HepG2 (cell line): Measurements from ENCODE around the gene POLG2. TPM values are rescaled to one million over a fixed set of nuclear protein-coding genes. Genes with fewer than 3 reads are reported as not detected.
A peak's percentile ranks its signal among the peaks of the same experiment; 100 is the strongest.

Source experiments
- ARID2 ChIP-seq: sonication (generic); formaldehyde crosslinking; IDR thresholded peaks from 2 replicates; pipeline ENCODE4 v1.8.1; 2022; ENCODE audit warnings: mild to moderate bottlenecking, missing genetic modification reagents, borderline replicate concordance
- EZH2 ChIP-seq: conservative IDR thresholded peaks from 2 replicates; pipeline ENCODE4 v1.6.1; 2012; ENCODE audit warnings: mild to moderate bottlenecking, low read depth, low read length, moderate library complexity
- FLYWCH1 ChIP-seq: sonication (generic); formaldehyde crosslinking; IDR thresholded peaks from 2 replicates; pipeline ENCODE4 v1.8.1; 2023; ENCODE audit warnings: mild to moderate bottlenecking, missing genetic modification reagents
- HDAC6 ChIP-seq: fragments of 200-600 bp; sonication (generic); IDR thresholded peaks from 2 replicates; pipeline ENCODE4 v1.7.0; 2017; ENCODE audit warnings: mild to moderate bottlenecking, antibody characterized with exemption, low read length, low read depth
- KLF13 ChIP-seq: sonication (generic); formaldehyde crosslinking; IDR thresholded peaks from 2 replicates; pipeline ENCODE4 v1.4.0; 2020; ENCODE audit warnings: mild to moderate bottlenecking, missing genetic modification reagents
- KMT2A ChIP-seq: sonication (generic); formaldehyde crosslinking; IDR thresholded peaks from 2 replicates; pipeline ENCODE4 v1.4.0; 2020; ENCODE audit warnings: missing genetic modification reagents
- MTF1 ChIP-seq: sonication (generic); formaldehyde crosslinking; IDR thresholded peaks from 2 replicates; pipeline ENCODE4 v1.5.0; 2020; ENCODE audit warnings: missing genetic modification reagents
- MYC ChIP-seq: sonication (generic); formaldehyde crosslinking; IDR thresholded peaks from 2 replicates; pipeline ENCODE4 v1.9.0; 2021; ENCODE audit warnings: missing genetic modification reagents, borderline replicate concordance
- STAG1 ChIP-seq: sonication (generic); formaldehyde crosslinking; IDR thresholded peaks from 2 replicates; pipeline ENCODE4 v1.4.0; 2020; ENCODE audit warnings: missing genetic modification reagents
- U2AF2 ChIP-seq: fragments of 200-400 bp; formaldehyde crosslinking; IDR thresholded peaks from 2 replicates; pipeline ENCODE4 v1.6.1; 2017; ENCODE audit warnings: low read depth, mild to moderate bottlenecking, low read length
- ZFP36 ChIP-seq: fragments of 150-350 bp; IDR thresholded peaks from 2 replicates; pipeline ENCODE4 v1.6.1; 2018; ENCODE audit warnings: borderline replicate concordance, low read length, low read depth; ENCODE audit not compliant: partially characterized antibody
- ZKSCAN1 ChIP-seq: fragments of 150-350 bp; IDR thresholded peaks from 2 replicates; pipeline ENCODE4 v1.6.1; 2014; ENCODE audit warnings: low read length
- ZNF251 ChIP-seq: sonication (generic); formaldehyde crosslinking; IDR thresholded peaks from 2 replicates; pipeline ENCODE4 v1.9.0; 2021; ENCODE audit warnings: mild to moderate bottlenecking, missing genetic modification reagents
- ZNF282 ChIP-seq: fragments of 450-650 bp; IDR thresholded peaks from 2 replicates; pipeline ENCODE4 v1.6.1; 2018; ENCODE audit not compliant: partially characterized antibody
- ZNF333 ChIP-seq: sonication (generic); formaldehyde crosslinking; IDR thresholded peaks from 2 replicates; pipeline ENCODE4 v1.4.0; 2020; ENCODE audit warnings: mild to moderate bottlenecking, missing genetic modification reagents, borderline replicate concordance
- ZNF44 ChIP-seq: sonication (generic); formaldehyde crosslinking; IDR thresholded peaks from 2 replicates; pipeline ENCODE4 v1.5.1; 2020; ENCODE audit warnings: mild to moderate bottlenecking, missing genetic modification reagents
- ZNF652 ChIP-seq: IDR thresholded peaks from 2 replicates; pipeline ENCODE4 v1.6.1; 2016; ENCODE audit warnings: low read depth, borderline replicate concordance
- polyA plus RNA-seq, 8 experiments: library from polyadenylated mRNA; depleted of rRNA in 3 of 8; stranded (reverse) in 7 of 8; unstranded in 1 of 8; fragments of >200 nt; fragmentation: Illumina TruSeq in 4 of 8; extraction: Trizol in 4 of 8; gene quantifications; 2 replicates each; pipeline versions ENCODE4 v1.2.1 to v1.2.3, GENCODE V29; 2011 to 2016; ENCODE audit warnings: low read depth in 4 of 8, missing spikeins in 1 of 8, mixed read lengths in 1 of 8; ENCODE audit not compliant: insufficient read depth in 1 of 8
- total RNA-seq, 5 experiments: library from RNA; depleted of rRNA; stranded (reverse); fragments of >200 nt; fragmentation: Illumina TruSeq; extraction: Trizol; gene quantifications; 2 replicates each; pipeline ENCODE4 v1.2.3, GENCODE V29; 2016; ENCODE audit warnings: low read depth in 1 of 5
- TF ChIP-seq, protein P1 (sequence below): sonication (generic); formaldehyde crosslinking; IDR thresholded peaks from 2 replicates; pipeline ENCODE4 v1.5.0; 2020; ENCODE audit warnings: missing genetic modification reagents
- TF ChIP-seq, protein P2 (sequence below): sonication (generic); formaldehyde crosslinking; IDR thresholded peaks from 2 replicates; pipeline ENCODE4 v1.8.1; 2023; ENCODE audit warnings: missing genetic modification reagents, mild to moderate bottlenecking, borderline replicate concordance
- TF ChIP-seq, protein P3 (sequence below): sonication (generic); formaldehyde crosslinking; conservative IDR thresholded peaks from 2 replicates; pipeline ENCODE4 v1.8.0; 2022; ENCODE audit warnings: mild to moderate bottlenecking, moderate library complexity, missing genetic modification reagents
- TF ChIP-seq, protein P4 (sequence below): sonication (generic); formaldehyde crosslinking; IDR thresholded peaks from 2 replicates; pipeline ENCODE4 v1.4.0; 2020; ENCODE audit warnings: low read depth, missing genetic modification reagents
- TF ChIP-seq, protein P5 (sequence below): IDR thresholded peaks from 2 replicates; pipeline ENCODE4 v1.6.1; 2016; ENCODE audit warnings: missing compliant biosample characterization, missing genetic modification reagents, borderline replicate concordance
- TF ChIP-seq, protein P6 (sequence below): sonication (generic); formaldehyde crosslinking; IDR thresholded peaks from 2 replicates; pipeline ENCODE4 v1.8.0; 2022; ENCODE audit warnings: mild to moderate bottlenecking, missing genetic modification reagents

POLG2 gene
- total and polyA plus RNA-seq, 2 of the 13 experiments (the other 11 are each of a cell fraction or from before 2014, with no cell fraction given): 21.1 to 25.5 TPM

DNA sequence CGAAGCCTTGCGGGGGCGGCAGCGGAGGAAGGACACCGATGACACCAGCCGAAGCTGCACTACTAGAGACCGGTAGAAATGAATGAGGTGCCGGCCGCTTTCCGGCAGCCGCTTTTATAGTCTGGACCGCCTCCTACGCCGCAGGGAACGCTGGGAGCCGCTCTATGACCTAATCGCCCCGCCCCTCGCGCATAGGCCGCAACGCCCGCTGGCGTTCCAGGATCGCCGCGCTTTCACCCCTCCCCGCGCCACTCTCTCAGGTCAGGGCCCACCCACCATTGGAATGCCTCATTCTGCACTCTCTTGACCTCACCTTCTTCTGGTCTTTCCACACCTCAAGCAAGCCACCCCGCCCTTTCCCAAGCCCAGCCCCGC is 9.3 kb upstream of the POLG2 start, which contains the start of gene DDX5 (continued):
- TF ChIP-seq, protein P1, sequence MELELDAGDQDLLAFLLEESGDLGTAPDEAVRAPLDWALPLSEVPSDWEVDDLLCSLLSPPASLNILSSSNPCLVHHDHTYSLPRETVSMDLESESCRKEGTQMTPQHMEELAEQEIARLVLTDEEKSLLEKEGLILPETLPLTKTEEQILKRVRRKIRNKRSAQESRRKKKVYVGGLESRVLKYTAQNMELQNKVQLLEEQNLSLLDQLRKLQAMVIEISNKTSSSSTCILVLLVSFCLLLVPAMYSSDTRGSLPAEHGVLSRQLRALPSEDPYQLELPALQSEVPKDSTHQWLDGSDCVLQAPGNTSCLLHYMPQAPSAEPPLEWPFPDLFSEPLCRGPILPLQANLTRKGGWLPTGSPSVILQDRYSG (CRISPR knock-in tag): no peak
- TF ChIP-seq ARID2 (CRISPR knock-in tag): no peak
- TF ChIP-seq MTF1 (CRISPR knock-in tag): no peak
- TF ChIP-seq, protein P2, sequence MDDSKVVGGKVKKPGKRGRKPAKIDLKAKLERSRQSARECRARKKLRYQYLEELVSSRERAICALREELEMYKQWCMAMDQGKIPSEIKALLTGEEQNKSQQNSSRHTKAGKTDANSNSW: no peak
- TF ChIP-seq, protein P3, sequence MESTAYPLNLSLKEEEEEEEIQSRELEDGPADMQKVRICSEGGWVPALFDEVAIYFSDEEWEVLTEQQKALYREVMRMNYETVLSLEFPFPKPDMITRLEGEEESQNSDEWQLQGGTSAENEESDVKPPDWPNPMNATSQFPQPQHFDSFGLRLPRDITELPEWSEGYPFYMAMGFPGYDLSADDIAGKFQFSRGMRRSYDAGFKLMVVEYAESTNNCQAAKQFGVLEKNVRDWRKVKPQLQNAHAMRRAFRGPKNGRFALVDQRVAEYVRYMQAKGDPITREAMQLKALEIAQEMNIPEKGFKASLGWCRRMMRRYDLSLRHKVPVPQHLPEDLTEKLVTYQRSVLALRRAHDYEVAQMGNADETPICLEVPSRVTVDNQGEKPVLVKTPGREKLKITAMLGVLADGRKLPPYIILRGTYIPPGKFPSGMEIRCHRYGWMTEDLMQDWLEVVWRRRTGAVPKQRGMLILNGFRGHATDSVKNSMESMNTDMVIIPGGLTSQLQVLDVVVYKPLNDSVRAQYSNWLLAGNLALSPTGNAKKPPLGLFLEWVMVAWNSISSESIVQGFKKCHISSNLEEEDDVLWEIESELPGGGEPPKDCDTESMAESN (CRISPR knock-in tag): no peak; the same call in 1 of the 2 replicates
- TF ChIP-seq HDAC6: no peak
- TF ChIP-seq, protein P4, sequence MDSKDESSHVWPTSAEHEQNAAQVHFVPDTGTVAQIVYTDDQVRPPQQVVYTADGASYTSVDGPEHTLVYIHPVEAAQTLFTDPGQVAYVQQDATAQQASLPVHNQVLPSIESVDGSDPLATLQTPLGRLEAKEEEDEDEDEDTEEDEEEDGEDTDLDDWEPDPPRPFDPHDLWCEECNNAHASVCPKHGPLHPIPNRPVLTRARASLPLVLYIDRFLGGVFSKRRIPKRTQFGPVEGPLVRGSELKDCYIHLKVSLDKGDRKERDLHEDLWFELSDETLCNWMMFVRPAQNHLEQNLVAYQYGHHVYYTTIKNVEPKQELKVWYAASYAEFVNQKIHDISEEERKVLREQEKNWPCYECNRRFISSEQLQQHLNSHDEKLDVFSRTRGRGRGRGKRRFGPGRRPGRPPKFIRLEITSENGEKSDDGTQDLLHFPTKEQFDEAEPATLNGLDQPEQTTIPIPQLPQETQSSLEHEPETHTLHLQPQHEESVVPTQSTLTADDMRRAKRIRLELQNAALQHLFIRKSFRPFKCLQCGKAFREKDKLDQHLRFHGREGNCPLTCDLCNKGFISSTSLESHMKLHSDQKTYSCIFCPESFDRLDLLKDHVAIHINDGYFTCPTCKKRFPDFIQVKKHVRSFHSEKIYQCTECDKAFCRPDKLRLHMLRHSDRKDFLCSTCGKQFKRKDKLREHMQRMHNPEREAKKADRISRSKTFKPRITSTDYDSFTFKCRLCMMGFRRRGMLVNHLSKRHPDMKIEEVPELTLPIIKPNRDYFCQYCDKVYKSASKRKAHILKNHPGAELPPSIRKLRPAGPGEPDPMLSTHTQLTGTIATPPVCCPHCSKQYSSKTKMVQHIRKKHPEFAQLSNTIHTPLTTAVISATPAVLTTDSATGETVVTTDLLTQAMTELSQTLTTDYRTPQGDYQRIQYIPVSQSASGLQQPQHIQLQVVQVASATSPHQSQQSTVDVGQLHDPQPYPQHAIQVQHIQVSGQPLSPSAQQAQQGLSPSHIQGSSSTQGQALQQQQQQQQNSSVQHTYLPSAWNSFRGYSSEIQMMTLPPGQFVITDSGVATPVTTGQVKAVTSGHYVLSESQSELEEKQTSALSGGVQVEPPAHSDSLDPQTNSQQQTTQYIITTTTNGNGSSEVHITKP (CRISPR knock-in tag): no peak
- TF ChIP-seq U2AF2: no peak
- TF ChIP-seq KMT2A (CRISPR knock-in tag): no peak
- TF ChIP-seq, protein P5, sequence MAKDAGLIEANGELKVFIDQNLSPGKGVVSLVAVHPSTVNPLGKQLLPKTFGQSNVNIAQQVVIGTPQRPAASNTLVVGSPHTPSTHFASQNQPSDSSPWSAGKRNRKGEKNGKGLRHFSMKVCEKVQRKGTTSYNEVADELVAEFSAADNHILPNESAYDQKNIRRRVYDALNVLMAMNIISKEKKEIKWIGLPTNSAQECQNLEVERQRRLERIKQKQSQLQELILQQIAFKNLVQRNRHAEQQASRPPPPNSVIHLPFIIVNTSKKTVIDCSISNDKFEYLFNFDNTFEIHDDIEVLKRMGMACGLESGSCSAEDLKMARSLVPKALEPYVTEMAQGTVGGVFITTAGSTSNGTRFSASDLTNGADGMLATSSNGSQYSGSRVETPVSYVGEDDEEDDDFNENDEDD (CRISPR knock-in tag): no peak
- TF ChIP-seq ZKSCAN1: 0 out of 2 replicates have a peak, but pooled peaks have one; percentile 38
- no peak for TF ChIP-seq ZNF251 (CRISPR knock-in tag)
- TF ChIP-seq ZFP36: peak; percentile 7
- TF ChIP-seq ZNF44 (CRISPR knock-in tag): no peak
- TF ChIP-seq EZH2: no peak
- no peak for TF ChIP-seq FLYWCH1 (CRISPR knock-in tag)
- TF ChIP-seq ZNF333 (CRISPR knock-in tag): no peak
- TF ChIP-seq ZNF282: no peak
- TF ChIP-seq ZNF652 (CRISPR knock-in tag): no peak; the same call in 1 of the 2 replicates
- no peak for TF ChIP-seq MYC
- peak; percentile 70; the same call in 1 of the 2 replicates for TF ChIP-seq KLF13 (CRISPR knock-in tag)
- TF ChIP-seq, protein P6, sequence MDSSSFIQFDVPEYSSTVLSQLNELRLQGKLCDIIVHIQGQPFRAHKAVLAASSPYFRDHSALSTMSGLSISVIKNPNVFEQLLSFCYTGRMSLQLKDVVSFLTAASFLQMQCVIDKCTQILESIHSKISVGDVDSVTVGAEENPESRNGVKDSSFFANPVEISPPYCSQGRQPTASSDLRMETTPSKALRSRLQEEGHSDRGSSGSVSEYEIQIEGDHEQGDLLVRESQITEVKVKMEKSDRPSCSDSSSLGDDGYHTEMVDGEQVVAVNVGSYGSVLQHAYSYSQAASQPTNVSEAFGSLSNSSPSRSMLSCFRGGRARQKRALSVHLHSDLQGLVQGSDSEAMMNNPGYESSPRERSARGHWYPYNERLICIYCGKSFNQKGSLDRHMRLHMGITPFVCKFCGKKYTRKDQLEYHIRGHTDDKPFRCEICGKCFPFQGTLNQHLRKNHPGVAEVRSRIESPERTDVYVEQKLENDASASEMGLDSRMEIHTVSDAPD (CRISPR knock-in tag): no peak; the same call in 1 of the 2 replicates
- no peak for TF ChIP-seq STAG1 (CRISPR knock-in tag)
